ENCODE measurements around the gene SSC5D. TPM values are rescaled to one million over a fixed set of nuclear protein-coding genes. Genes with fewer than 3 reads are reported as not detected.
A peak's percentile ranks its signal among the peaks of the same experiment; 100 is the strongest.

Gene SSC5D
- total and polyA plus RNA-seq, 9 of the 15 experiments (the other 6 are each of a cell fraction or from before 2014, with no cell fraction given), result 0.04 to 0.71 (median 0.14) TPM; not detected in 2

GRCh38 chr19:55461974-55462626, 26.1 kb upstream of the SSC5D start (continued):
- TF ChIP-seq POLR2AphosphoS5 (IDR thresholded peaks at IDR 0.05; ENCODE audit: control insufficient read depth, insufficient read depth, low read depth, low read length), result 0 out of 2 replicates have a peak, but pooled peaks have one; percentile 22
- TF ChIP-seq TRIM28 (IDR thresholded peaks at IDR 0.05), result 0 out of 2 replicates have a peak, but pooled peaks have one; percentile 48
- 0 out of 2 replicates have a peak, but pooled peaks have one; percentile 1 for TF ChIP-seq GABPB1 (CRISPR knock-in tag; IDR thresholded peaks at IDR 0.05)
- peak; percentile 16 for TF ChIP-seq RB1 (IDR thresholded peaks at IDR 0.05; ENCODE audit: low read depth)
- TF ChIP-seq DNMT1 (IDR thresholded peaks at IDR 0.05), result no peak
- peak; percentile 50 for TF ChIP-seq KDM5B (IDR thresholded peaks at IDR 0.05; ENCODE audit: insufficient replicate concordance, low read depth, low read length)
- peak in 1 of 2 experiments; percentile 67; a peak in 1 of 4 replicates for TF ChIP-seq ARNT (IDR thresholded peaks at IDR 0.05)
- TF ChIP-seq HBP1 (CRISPR knock-in tag; IDR thresholded peaks at IDR 0.05), result no peak
- TF ChIP-seq IRF9 (tag; IDR thresholded peaks at IDR 0.05), result no peak
- no peak for TF ChIP-seq ZNF668 (CRISPR knock-in tag; IDR thresholded peaks at IDR 0.05)
- no peak for TF ChIP-seq FOXM1 (IDR thresholded peaks at IDR 0.05; ENCODE audit: low read depth)
- no peak for TF ChIP-seq FOXM1 (CRISPR knock-in tag; IDR thresholded peaks at IDR 0.05; ENCODE audit: low read depth)
- TF ChIP-seq PHF8 (IDR thresholded peaks at IDR 0.05; ENCODE audit: borderline replicate concordance, low read length), result peak; percentile 71; the same call in 1 of the 2 replicates
- TF ChIP-seq ZBTB7A (IDR thresholded peaks at IDR 0.05; ENCODE audit: borderline replicate concordance, control insufficient read depth, low read depth, low read length), result peak; percentile 74
- peak; percentile 1; the same call in 1 of the 2 replicates for TF ChIP-seq ZNF316 (IDR thresholded peaks at IDR 0.05)
- TF ChIP-seq ZNF589 (CRISPR knock-in tag; IDR thresholded peaks at IDR 0.05; ENCODE audit: low read depth), result 0 out of 2 replicates have a peak, but pooled peaks have one; percentile 30
- peak; percentile 70 for TF ChIP-seq POLR2A (conservative IDR thresholded peaks at IDR 0.05)
- TF ChIP-seq DPF2 (IDR thresholded peaks at IDR 0.05), result peak; percentile 57
